HCT116 (cell line): Measurements from ENCODE around the gene PHACTR1.

ENCODE experiments used
- CTCF ChIP-seq, 3 experiments: fragments of 200-600 bp in 1 of 3; sonication (generic) in 1 of 3; IDR thresholded peaks in 2 of 3; conservative IDR thresholded peaks in 1 of 3; 2 replicates each; pipeline ENCODE4 v1.5.1; 2012 to 2017; ENCODE audit warnings: low read depth in 2 of 3, low read length in 2 of 3, antibody characterized with exemption in 1 of 3, borderline replicate concordance in 1 of 3, control low read depth in 1 of 3, mild to moderate bottlenecking in 1 of 3, mixed read lengths in 1 of 3, mixed run types in 1 of 3, moderate library complexity in 1 of 3; ENCODE audit not compliant: insufficient read depth in 1 of 3
- POLR2A ChIP-seq: IDR thresholded peaks from 2 replicates; pipeline ENCODE4 v1.7.0; 2011; ENCODE audit warnings: borderline replicate concordance; ENCODE audit not compliant: insufficient read depth, insufficient read length; ENCODE audit errors: extremely low read depth
- POLR2AphosphoS5 ChIP-seq: IDR thresholded peaks from 2 replicates; pipeline ENCODE4 v1.6.1; 2011; ENCODE audit warnings: mild to moderate bottlenecking, low read depth, low read length, moderate library complexity
- TCF7L2 ChIP-seq: IDR thresholded peaks from 2 replicates; pipeline ENCODE4 v1.7.0; 2011; ENCODE audit warnings: borderline replicate concordance, inconsistent platforms; ENCODE audit not compliant: insufficient read depth, insufficient read length; ENCODE audit errors: extremely low read depth
- TF ChIP-seq, protein P1 (sequence below): IDR thresholded peaks from 2 replicates; pipeline ENCODE4 v1.6.1; 2012

DNA sequence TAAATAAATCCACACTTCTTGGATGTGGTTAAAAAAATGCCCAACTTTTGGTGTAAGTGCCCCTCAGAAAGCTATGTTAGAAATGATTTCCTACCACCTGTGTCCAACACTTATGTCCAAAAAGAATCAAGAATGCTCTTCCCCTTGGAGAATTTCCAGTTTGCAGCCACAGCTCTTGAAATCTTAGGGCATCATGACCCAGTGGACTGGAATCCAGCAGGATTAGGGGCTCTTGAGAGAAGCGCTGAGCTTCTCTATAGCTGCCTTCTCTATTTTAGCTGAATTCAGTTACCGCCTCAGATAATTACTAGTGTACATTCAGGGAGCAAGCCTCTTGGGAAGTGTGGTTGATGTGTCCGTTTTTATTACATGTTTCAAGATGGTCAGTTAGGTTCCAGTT is 2.5 kb downstream of the PHACTR1 start:
- TF ChIP-seq CTCF (IDR thresholded peaks at IDR 0.05 in 2 of 3, conservative IDR thresholded peaks at IDR 0.05 in 1 of 3; ENCODE audit: borderline replicate concordance in 1 of 3, insufficient read depth in 1 of 3, low read depth in 2 of 3, low read length in 2 of 3) (no peak), POLR2A (no peak), POLR2AphosphoS5 (no peak), TCF7L2 (no peak)
- TF ChIP-seq, protein P1, sequence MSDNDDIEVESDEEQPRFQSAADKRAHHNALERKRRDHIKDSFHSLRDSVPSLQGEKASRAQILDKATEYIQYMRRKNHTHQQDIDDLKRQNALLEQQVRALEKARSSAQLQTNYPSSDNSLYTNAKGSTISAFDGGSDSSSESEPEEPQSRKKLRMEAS, result no peak
